GM19397 (cell line): ENCODE measurements around the gene ISM1.

Source experiments
- ATAC-seq: cut with Tn5 transposase; IDR thresholded peaks from one replicate; pipeline ENCODE4 v1.9.1; 2021; ENCODE audit warnings: mild to moderate bottlenecking, moderate library complexity; ENCODE audit not compliant: unreplicated experiment

Gene ISM1

GRCh38 chr20:13302647-13303450 lies 81.8 kb downstream of the ISM1 start:
- peak; percentile 82 for ATAC-seq

GRCh38 chr20:13305284-13305683 lies 84.2 kb downstream of the ISM1 start:
- ATAC-seq: no peak

GRCh38 chr20:13307562-13308163 lies 86.6 kb downstream of the ISM1 start:
- ATAC-seq: no peak

- ATAC-seq: no peak
Measured at GRCh38 chr20:13312300-13312699, 91.2 kb downstream of the ISM1 start.

- ATAC-seq: no peak
Measured at GRCh38 chr20:13313201-13313600, 92.1 kb downstream of the ISM1 start.

- ATAC-seq: no peak
Measured at GRCh38 chr20:13317439-13317838, 96.4 kb downstream of the ISM1 start.

GRCh38 chr20:13318871-13319521 lies 97.9 kb downstream of the ISM1 start:
- no peak for ATAC-seq

- no peak for ATAC-seq
Measured at GRCh38 chr20:13320702-13321101, 99.6 kb downstream of the ISM1 start.

GRCh38 chr20:13321416-13321815 lies 100.3 kb downstream of the ISM1 start:
- no peak for ATAC-seq

GRCh38 chr20:13322198-13322597 lies 101.1 kb downstream of the ISM1 start:
- ATAC-seq: no peak

GRCh38 chr20:13322621-13323020 lies 101.5 kb downstream of the ISM1 start:
- no peak for ATAC-seq

- no peak for ATAC-seq
Measured at GRCh38 chr20:13325033-13325432, 104.0 kb downstream of the ISM1 start.

- ATAC-seq: no peak
Measured at GRCh38 chr20:13325796-13326340, 104.8 kb downstream of the ISM1 start.

- ATAC-seq: no peak
Measured at GRCh38 chr20:13331536-13331935, 110.5 kb downstream of the ISM1 start.

GRCh38 chr20:13333036-13333435 lies 112.0 kb downstream of the ISM1 start:
- no peak for ATAC-seq

- ATAC-seq: no peak
Measured at GRCh38 chr20:13333793-13334192, 112.7 kb downstream of the ISM1 start.

- ATAC-seq: peak; percentile 65
Measured at GRCh38 chr20:13336308-13337089, 115.4 kb downstream of the ISM1 start.

- no peak for ATAC-seq
Measured at GRCh38 chr20:13337090-13337784, 116.2 kb downstream of the ISM1 start.

GRCh38 chr20:13338097-13338661 lies 117.1 kb downstream of the ISM1 start:
- ATAC-seq: no peak

GRCh38 chr20:13338999-13339411 lies 117.9 kb downstream of the ISM1 start:
- ATAC-seq: no peak
